Measurements from ENCODE around the gene SP140.
"Not testable (repeated sequence)": the region's sequence is repeated elsewhere in the genome, so short reads cannot be mapped to it uniquely, and the experiment has no call there.

SP140 gene

GRCh38 chr2:230225486-230225885, at the start of gene SP140:
TSS of gene SP140 (plus strand) at chr2:230225736. CDS start at chr2:230225845, 109 bp downstream.
- in situ Hi-C loops (cut with HindIII; ENCODE audit: low sequenced_read_pairs) = no loop called here

- in situ Hi-C loops (cut with HindIII; ENCODE audit: low sequenced_read_pairs) = no loop called here
Measured at GRCh38 chr2:230176996-230177395, 48.5 kb upstream of the SP140 start.

- in situ Hi-C loops (cut with HindIII; ENCODE audit: low sequenced_read_pairs) = no loop called here
Measured at GRCh38 chr2:230178546-230179485, 46.7 kb upstream of the SP140 start.

GRCh38 chr2:230179907-230180306, 45.6 kb upstream of the SP140 start:
- in situ Hi-C loops (cut with HindIII; ENCODE audit: low sequenced_read_pairs) = no loop called here

- in situ Hi-C loops (cut with HindIII; ENCODE audit: low sequenced_read_pairs) = no loop called here
Measured at GRCh38 chr2:230181195-230181594, 44.3 kb upstream of the SP140 start.

GRCh38 chr2:230184727-230185578, 40.6 kb upstream of the SP140 start:
- in situ Hi-C loops (cut with HindIII; ENCODE audit: low sequenced_read_pairs) = no loop called here

GRCh38 chr2:230202430-230203109, 23.0 kb upstream of the SP140 start:
- in situ Hi-C loops (cut with HindIII; ENCODE audit: low sequenced_read_pairs) = no loop called here

- in situ Hi-C loops (cut with HindIII; ENCODE audit: low sequenced_read_pairs) = no loop called here
Measured at GRCh38 chr2:230203110-230203676, 22.3 kb upstream of the SP140 start.

GRCh38 chr2:230205034-230205433, 20.5 kb upstream of the SP140 start:
- in situ Hi-C loops (cut with HindIII; ENCODE audit: low sequenced_read_pairs) = no loop called here

GRCh38 chr2:230205721-230206120, 19.8 kb upstream of the SP140 start:
- in situ Hi-C loops (cut with HindIII; ENCODE audit: low sequenced_read_pairs) = no loop called here

GRCh38 chr2:230208576-230208975, 17.0 kb upstream of the SP140 start:
- in situ Hi-C loops (cut with HindIII; ENCODE audit: low sequenced_read_pairs) = no loop called here

- in situ Hi-C loops (cut with HindIII; ENCODE audit: low sequenced_read_pairs) = no loop called here
Measured at GRCh38 chr2:230209422-230210051, 16.0 kb upstream of the SP140 start.

- in situ Hi-C loops (cut with HindIII; ENCODE audit: low sequenced_read_pairs) = no loop called here
Measured at GRCh38 chr2:230216489-230216888, 9.0 kb upstream of the SP140 start.

GRCh38 chr2:230217424-230217823, 8.1 kb upstream of the SP140 start:
- in situ Hi-C loops (cut with HindIII; ENCODE audit: low sequenced_read_pairs) = no loop called here

- in situ Hi-C loops (cut with HindIII; ENCODE audit: low sequenced_read_pairs) = no loop called here
Measured at GRCh38 chr2:230218421-230218820, 7.1 kb upstream of the SP140 start.

- in situ Hi-C loops (cut with HindIII; ENCODE audit: low sequenced_read_pairs) = no loop called here
Measured at GRCh38 chr2:230219419-230220331, 5.9 kb upstream of the SP140 start, which contains the start of gene SP110. TSS of gene SP110 (minus strand) at chr2:230219984. CDS start at chr2:230216927, 3,057 bp downstream.

- in situ Hi-C loops (cut with HindIII; ENCODE audit: low sequenced_read_pairs) = no loop called here
Measured at GRCh38 chr2:230220347-230220969, 5.1 kb upstream of the SP140 start.

- in situ Hi-C loops (cut with HindIII; ENCODE audit: low sequenced_read_pairs) = no loop called here
Measured at GRCh38 chr2:230221493-230221892, 4.0 kb upstream of the SP140 start.

GRCh38 chr2:230222829-230223228, 2.7 kb upstream of the SP140 start:
- in situ Hi-C loops (cut with HindIII; ENCODE audit: low sequenced_read_pairs) = not testable (repeated sequence)
